HG03045 (cell line): ENCODE results near the gene NXPH4.

Experiments
- ATAC-seq: cut with Tn5 transposase; IDR thresholded peaks from one replicate; pipeline ENCODE4 v1.9.1; 2021; ENCODE audit warnings: mild to moderate bottlenecking, moderate library complexity; ENCODE audit not compliant: unreplicated experiment

Gene NXPH4

GRCh38 chr12:57182918-57183575 lies 33.5 kb upstream of the NXPH4 start:
- peak; percentile 80 for ATAC-seq

DNA sequence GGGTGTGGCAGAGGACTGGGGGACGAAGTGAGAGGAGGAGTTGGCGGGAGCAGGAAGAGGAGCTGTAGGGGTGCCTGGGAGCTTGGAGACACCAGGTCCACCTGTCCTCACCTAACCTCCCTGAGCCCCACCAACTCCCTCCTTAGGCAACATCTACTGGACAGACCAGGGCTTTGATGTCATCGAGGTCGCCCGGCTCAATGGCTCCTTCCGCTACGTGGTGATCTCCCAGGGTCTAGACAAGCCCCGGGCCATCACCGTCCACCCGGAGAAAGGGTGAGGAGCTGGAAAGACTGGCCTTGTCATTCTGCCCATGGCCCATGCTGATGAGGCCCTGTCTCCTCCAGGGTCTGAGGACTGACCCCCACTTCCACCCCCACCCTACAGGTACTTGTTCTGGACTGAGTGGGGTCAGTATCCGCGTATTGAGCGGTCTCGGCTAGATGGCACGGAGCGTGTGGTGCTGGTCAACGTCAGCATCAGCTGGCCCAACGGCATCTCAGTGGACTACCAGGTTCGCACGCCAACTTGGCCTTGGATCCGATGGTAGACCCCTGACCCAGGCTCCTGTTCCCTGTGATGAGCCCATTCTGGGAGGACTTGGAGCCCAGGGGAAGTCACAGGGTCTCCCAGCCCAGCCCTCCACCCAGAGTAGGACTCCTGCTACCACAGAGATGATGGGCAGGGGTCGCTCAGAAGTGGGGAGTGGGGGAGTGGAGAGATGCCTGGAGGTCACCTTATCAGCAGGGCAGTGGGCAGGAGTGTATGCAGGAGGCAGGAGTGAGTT lies 32.5 kb upstream of the NXPH4 start:
- ATAC-seq = no peak

DNA sequence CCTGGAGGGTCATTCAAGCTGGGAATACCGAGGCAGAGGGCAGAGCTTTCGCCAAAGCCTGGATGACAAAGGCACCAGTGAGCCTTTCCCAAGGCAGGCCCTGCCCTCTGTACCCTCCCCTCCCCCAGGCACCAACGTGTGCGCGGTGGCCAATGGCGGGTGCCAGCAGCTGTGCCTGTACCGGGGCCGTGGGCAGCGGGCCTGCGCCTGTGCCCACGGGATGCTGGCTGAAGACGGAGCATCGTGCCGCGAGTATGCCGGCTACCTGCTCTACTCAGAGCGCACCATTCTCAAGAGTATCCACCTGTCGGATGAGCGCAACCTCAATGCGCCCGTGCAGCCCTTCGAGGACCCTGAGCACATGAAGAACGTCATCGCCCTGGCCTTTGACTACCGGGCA lies 31.2 kb upstream of the NXPH4 start:
- ATAC-seq = no peak

GRCh38 chr12:57185906-57186508 lies 30.6 kb upstream of the NXPH4 start:
- ATAC-seq = no peak

DNA sequence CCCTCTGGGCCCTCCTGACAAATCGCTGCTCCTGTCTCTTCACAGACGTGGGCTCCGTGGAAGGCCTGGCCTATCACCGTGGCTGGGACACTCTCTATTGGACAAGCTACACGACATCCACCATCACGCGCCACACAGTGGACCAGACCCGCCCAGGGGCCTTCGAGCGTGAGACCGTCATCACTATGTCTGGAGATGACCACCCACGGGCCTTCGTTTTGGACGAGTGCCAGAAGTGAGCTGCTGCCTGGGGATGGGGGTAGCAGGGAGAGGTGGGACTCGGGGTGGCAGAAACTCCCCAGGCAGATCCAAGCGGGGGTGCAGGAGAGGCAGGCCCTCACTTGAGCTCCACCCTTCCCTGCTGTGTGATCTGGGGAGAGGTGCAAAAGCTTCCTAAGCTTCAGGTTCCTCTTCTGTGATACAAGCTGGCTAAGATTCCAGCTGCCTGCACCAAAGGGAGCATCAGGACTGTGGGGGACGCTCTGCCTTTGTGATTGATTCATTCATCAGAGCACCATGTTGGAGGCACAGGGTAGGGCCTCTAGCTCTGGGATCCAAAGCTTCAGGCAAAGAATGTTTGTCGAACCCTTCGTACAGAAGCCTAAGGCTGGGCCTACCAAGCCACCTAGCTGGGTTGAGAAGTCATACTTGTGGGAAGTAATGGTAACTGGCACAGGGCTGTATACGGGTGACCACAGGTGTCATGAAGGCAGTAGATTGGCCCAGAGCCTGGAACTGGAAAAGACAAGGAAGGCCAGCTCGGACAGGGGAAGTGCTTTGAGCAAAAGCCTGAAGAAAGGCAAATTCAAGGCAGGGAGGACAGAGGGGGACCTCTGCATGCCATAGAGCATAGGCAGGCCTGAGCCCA lies 29.1 kb upstream of the NXPH4 start:
- ATAC-seq = no peak

DNA sequence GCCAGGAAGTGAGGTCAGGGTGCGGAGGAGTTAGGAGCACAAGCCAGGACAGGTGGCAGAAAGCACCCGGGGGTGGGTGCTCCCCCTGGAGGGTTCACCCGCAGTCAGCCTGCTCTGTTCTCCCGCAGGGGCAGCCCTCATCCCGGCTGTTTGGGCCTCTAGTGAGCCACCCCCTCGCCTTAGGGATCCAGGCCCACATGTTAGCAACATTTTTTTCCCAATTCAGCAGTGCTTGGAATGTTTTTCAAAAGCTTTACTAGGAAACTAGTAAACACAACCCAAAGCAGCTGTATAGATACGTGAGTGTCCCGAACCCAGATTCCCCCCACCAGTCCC lies 28.5 kb upstream of the NXPH4 start:
- no peak for ATAC-seq

DNA sequence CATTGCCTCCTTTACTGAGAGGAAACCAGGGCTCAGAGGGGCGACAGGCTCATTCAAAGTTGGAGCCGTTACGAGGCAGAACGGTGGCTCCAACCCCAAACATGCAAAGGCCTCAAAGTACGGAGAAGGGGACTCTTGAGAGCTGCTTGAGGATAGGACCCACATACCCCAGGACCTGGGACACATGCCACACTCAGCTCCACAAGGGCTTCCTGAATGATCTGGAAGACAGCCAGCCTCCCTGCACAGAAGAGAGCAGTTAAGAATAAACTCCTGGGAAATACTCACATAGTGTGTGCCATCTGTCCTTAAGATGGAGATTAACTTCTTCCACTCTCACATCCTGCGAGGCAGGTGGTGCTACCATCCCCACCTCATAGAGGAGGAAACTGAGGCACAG lies 26.6 kb upstream of the NXPH4 start:
- ATAC-seq = no peak

GRCh38 chr12:57190821-57191220 lies 25.8 kb upstream of the NXPH4 start:
- no peak for ATAC-seq

DNA sequence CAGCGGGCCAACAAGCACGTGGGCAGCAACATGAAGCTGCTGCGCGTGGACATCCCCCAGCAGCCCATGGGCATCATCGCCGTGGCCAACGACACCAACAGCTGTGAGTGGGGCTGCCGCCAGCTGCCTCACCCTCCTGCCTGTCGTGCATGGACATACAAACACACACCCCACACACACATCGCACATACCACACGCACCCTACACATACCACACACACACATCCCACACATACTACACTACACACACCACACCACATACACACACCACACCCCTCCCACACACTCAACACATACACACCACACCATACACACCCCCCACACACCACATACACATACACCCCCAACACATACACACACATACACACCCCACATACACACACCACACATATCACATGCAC lies 25.2 kb upstream of the NXPH4 start:
- ATAC-seq = no peak

- no peak for ATAC-seq
Observed at GRCh38 chr12:57192920-57193319, 23.7 kb upstream of the NXPH4 start.

- no peak for ATAC-seq
Observed at GRCh38 chr12:57193706-57194245, 22.8 kb upstream of the NXPH4 start.

DNA sequence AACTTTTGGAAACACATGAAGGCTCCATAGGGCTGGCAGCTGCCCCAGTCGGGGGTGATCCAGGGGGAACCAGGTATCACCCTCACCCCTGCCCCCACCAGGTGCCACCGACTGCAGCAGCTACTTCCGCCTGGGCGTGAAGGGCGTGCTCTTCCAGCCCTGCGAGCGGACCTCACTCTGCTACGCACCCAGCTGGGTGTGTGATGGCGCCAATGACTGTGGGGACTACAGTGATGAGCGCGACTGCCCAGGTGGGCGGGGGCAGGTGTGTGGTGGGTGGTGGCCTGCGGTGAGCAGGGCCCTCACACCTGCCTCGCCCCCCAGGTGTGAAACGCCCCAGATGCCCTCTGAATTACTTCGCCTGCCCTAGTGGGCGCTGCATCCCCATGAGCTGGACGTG lies 22.3 kb upstream of the NXPH4 start:
- ATAC-seq = no peak

GRCh38 chr12:57195186-57195585 lies 21.4 kb upstream of the NXPH4 start:
- ATAC-seq = no peak

DNA sequence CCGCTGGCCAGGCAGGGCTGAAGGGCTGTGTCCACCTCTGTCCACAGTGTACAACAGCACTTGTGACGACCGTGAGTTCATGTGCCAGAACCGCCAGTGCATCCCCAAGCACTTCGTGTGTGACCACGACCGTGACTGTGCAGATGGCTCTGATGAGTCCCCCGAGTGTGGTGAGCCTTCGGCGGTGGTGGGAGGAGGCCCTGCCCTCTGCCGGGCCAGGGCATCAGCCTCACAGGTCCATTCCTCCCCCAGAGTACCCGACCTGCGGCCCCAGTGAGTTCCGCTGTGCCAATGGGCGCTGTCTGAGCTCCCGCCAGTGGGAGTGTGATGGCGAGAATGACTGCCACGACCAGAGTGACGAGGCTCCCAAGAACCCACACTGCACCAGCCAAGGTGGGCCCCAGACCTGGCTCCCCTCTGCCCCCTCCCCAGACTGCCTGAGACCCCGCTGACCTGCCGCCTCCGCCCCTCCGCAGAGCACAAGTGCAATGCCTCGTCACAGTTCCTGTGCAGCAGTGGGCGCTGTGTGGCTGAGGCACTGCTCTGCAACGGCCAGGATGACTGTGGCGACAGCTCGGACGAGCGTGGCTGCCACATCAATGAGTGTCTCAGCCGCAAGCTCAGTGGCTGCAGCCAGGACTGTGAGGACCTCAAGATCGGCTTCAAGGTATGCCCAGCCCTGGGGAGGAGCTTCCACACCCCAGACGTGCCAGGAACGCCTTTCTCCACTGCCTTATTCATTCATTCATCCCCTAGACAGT lies 20.8 kb upstream of the NXPH4 start:
- ATAC-seq = no peak

DNA sequence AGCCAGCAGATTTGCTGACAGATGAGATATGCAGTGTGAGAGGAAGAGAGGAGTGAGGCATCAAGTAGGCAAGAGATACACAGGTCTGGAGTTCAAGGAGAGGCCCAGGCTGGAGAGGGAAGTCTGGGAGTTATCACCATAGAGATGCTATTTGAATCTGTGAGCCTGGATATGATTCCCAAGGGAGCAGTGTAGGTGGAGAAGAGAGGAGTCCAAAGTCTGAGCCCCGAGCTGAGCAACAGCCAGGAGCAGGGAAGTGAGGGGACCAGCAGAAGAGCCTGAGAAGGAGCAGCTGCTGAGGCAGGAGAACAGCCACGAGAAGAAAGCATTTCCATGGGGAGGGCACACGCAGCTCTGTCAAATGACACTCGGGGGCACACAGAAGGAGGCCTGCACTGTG lies 20.2 kb upstream of the NXPH4 start:
- no peak for ATAC-seq

DNA sequence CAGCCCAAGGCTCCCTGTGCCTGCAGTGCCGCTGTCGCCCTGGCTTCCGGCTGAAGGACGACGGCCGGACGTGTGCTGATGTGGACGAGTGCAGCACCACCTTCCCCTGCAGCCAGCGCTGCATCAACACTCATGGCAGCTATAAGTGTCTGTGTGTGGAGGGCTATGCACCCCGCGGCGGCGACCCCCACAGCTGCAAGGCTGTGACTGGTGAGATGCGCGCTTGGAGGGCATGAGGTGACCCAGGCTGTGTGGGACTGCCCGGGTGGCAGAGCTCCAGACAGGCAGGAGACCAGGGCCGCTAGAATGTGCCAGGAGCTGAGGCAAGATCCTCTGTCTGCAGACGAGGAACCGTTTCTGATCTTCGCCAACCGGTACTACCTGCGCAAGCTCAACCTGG lies 19.6 kb upstream of the NXPH4 start:
- no peak for ATAC-seq

GRCh38 chr12:57198329-57198728 lies 18.3 kb upstream of the NXPH4 start:
- no peak for ATAC-seq

GRCh38 chr12:57199191-57199590 lies 17.4 kb upstream of the NXPH4 start:
- ATAC-seq = no peak

GRCh38 chr12:57200497-57200896 lies 16.1 kb upstream of the NXPH4 start:
- no peak for ATAC-seq

GRCh38 chr12:57201219-57201618 lies 15.4 kb upstream of the NXPH4 start:
- ATAC-seq = no peak
